H9 (cell line): ENCODE data around the gene COL27A1. TPM values are rescaled to one million over a fixed set of nuclear protein-coding genes. Genes with fewer than 3 reads are reported as not detected.

ENCODE experiments used
- DNase-seq: peaks from one replicate; pipeline ENCODE4 v3.0.0-alpha.2; 2017
- H2AFZ ChIP-seq: one replicate; pipeline ENCODE4 v1.6.1; 2013; ENCODE audit warnings: mild to moderate bottlenecking, low read length, control low read depth, moderate library complexity
- H2AK5ac ChIP-seq: 2 replicates; pipeline ENCODE4 v1.6.1; 2013; ENCODE audit warnings: low read length, control low read depth, mixed read lengths; ENCODE audit not compliant: insufficient read length
- H2BK120ac ChIP-seq: one replicate; pipeline ENCODE4 v1.6.1; 2013; ENCODE audit warnings: low read depth, mild to moderate bottlenecking, low read length, control low read depth, inconsistent platforms; ENCODE audit not compliant: poor library complexity, severe bottlenecking
- H2BK12ac ChIP-seq: 2 replicates; pipeline ENCODE4 v1.6.1; 2013; ENCODE audit warnings: low read length, control low read depth, mixed read lengths, low read depth; ENCODE audit not compliant: insufficient read length
- H2BK15ac ChIP-seq: 2 replicates; pipeline ENCODE4 v1.6.1; 2013; ENCODE audit warnings: low read depth, low read length, control low read depth
- H2BK20ac ChIP-seq: one replicate; pipeline ENCODE4 v1.6.1; 2013; ENCODE audit warnings: low read depth, mild to moderate bottlenecking, low read length, control low read depth, inconsistent platforms; ENCODE audit not compliant: poor library complexity, severe bottlenecking
- H2BK5ac ChIP-seq: 2 replicates; pipeline ENCODE4 v1.6.1; 2013; ENCODE audit warnings: low read length, control low read depth, mixed read lengths; ENCODE audit not compliant: insufficient read length
- H3K14ac ChIP-seq: 2 replicates; pipeline ENCODE4 v1.6.1; 2013; ENCODE audit warnings: low read length, control low read depth; ENCODE audit not compliant: insufficient read depth
- H3K18ac ChIP-seq: 2 replicates; pipeline ENCODE4 v1.6.1; 2013; ENCODE audit warnings: low read depth, mild to moderate bottlenecking, mixed read lengths, low read length, control low read depth; ENCODE audit not compliant: insufficient read length
- H3K23ac ChIP-seq: 2 replicates; pipeline ENCODE4 v1.6.1; 2013; ENCODE audit warnings: low read length, control low read depth, mixed read lengths, low read depth; ENCODE audit not compliant: insufficient read length
- H3K23me2 ChIP-seq: 2 replicates; pipeline ENCODE4 v1.6.1; 2013; ENCODE audit warnings: low read depth, mild to moderate bottlenecking, mixed read lengths, low read length, control low read depth; ENCODE audit not compliant: insufficient read length, poor library complexity, severe bottlenecking
- H3K27ac ChIP-seq: 2 replicates; pipeline ENCODE4 v1.5.1; 2013; ENCODE audit warnings: low read length, control low read depth, mixed read lengths, low read depth; ENCODE audit not compliant: insufficient read length
- H3K27me3 ChIP-seq: 2 replicates; pipeline ENCODE4 v1.6.1; 2013; ENCODE audit warnings: low read length, control low read depth, inconsistent platforms; ENCODE audit not compliant: insufficient read depth
- H3K4ac ChIP-seq: 2 replicates; pipeline ENCODE4 v1.6.1; 2013; ENCODE audit warnings: low read depth, mild to moderate bottlenecking, control low read depth, inconsistent platforms, low read length, moderate library complexity
- H3K4me1 ChIP-seq: 2 replicates; pipeline ENCODE4 v1.6.1; 2013; ENCODE audit warnings: low read length, control low read depth, inconsistent platforms; ENCODE audit not compliant: insufficient read depth
- H3K4me2 ChIP-seq: 2 replicates; pipeline ENCODE4 v1.6.1; 2013; ENCODE audit warnings: low read length, control low read depth, mixed read lengths; ENCODE audit not compliant: insufficient read length, insufficient read depth
- H3K56ac ChIP-seq: 2 replicates; pipeline ENCODE4 v1.6.1; 2013; ENCODE audit warnings: low read depth, mild to moderate bottlenecking, mixed read lengths, low read length, control low read depth; ENCODE audit not compliant: insufficient read length
- H3K79me1 ChIP-seq: 2 replicates; pipeline ENCODE4 v1.6.1; 2013; ENCODE audit warnings: low read depth, mild to moderate bottlenecking, moderate library complexity, low read length, control low read depth, inconsistent platforms; ENCODE audit not compliant: insufficient read depth, poor library complexity, severe bottlenecking
- H3K79me2 ChIP-seq: 2 replicates; pipeline ENCODE4 v1.6.1; 2013; ENCODE audit warnings: low read length, control low read depth, inconsistent platforms; ENCODE audit not compliant: insufficient read depth
- H3K9ac ChIP-seq: 2 replicates; pipeline ENCODE4 v1.6.1; 2013; ENCODE audit warnings: low read length, control low read depth, mixed read lengths; ENCODE audit not compliant: insufficient read length; ENCODE audit errors: extremely low read depth
- H3K9me3 ChIP-seq: one replicate; pipeline ENCODE4 v1.6.1; 2013; ENCODE audit warnings: low read depth, low read length, inconsistent platforms; ENCODE audit not compliant: control insufficient read depth
- H3T11ph ChIP-seq: one replicate; pipeline ENCODE4 v1.6.1; 2013; ENCODE audit warnings: mild to moderate bottlenecking, low read length, control low read depth, inconsistent platforms
- H4K20me1 ChIP-seq: one replicate; pipeline ENCODE4 v1.6.1; 2013; ENCODE audit not compliant: control insufficient read depth, insufficient read length, insufficient read depth
- H4K5ac ChIP-seq: 2 replicates; pipeline ENCODE4 v1.6.1; 2013; ENCODE audit warnings: low read depth, mild to moderate bottlenecking, mixed read lengths, low read length, control low read depth; ENCODE audit not compliant: insufficient read length
- H4K8ac ChIP-seq: replicated peaks from 2 replicates; pipeline ENCODE4 v1.6.1; 2013; ENCODE audit warnings: low read length, control low read depth, mixed read lengths, low read depth; ENCODE audit not compliant: insufficient read length
- H4K91ac ChIP-seq: 2 replicates; pipeline ENCODE4 v1.6.1; 2013; ENCODE audit warnings: low read depth, mild to moderate bottlenecking, moderate library complexity, mixed read lengths, low read length, control low read depth; ENCODE audit not compliant: insufficient read length
- H3K27ac Mint-ChIP-seq, 3 experiments: 2 replicates in 2 of 3; 3 replicates in 1 of 3; pipeline ENCODE4 v1.8.0; 2020 to 2021; ENCODE audit warnings: mixed read lengths in 3 of 3, mild to moderate bottlenecking in 1 of 3, moderate library complexity in 1 of 3
- H3K27me3 Mint-ChIP-seq: 2 replicates; pipeline ENCODE4 v1.8.0; 2021; ENCODE audit warnings: low read depth, mild to moderate bottlenecking, moderate library complexity, mixed read lengths
- H3K36me3 Mint-ChIP-seq, 3 experiments: 2 replicates in 2 of 3; 3 replicates in 1 of 3; pipeline ENCODE4 v1.8.0; 2020 to 2021; ENCODE audit warnings: low read depth in 3 of 3, mixed read lengths in 3 of 3; ENCODE audit not compliant: insufficient read depth in 1 of 3
- H3K4me1 Mint-ChIP-seq, 2 experiments: 2 replicates each; pipeline ENCODE4 v1.8.0; 2020; ENCODE audit warnings: mixed read lengths in 2 of 2
- H3K4me3 Mint-ChIP-seq, 2 experiments: 2 replicates in 1 of 2; 3 replicates in 1 of 2; pipeline ENCODE4 v1.8.0; 2020 to 2021; ENCODE audit warnings: mild to moderate bottlenecking in 2 of 2, mixed read lengths in 2 of 2, moderate library complexity in 1 of 2
- H3K9me3 Mint-ChIP-seq, 2 experiments: 2 replicates in 1 of 2; 3 replicates in 1 of 2; pipeline ENCODE4 v1.8.0; 2020; ENCODE audit warnings: mild to moderate bottlenecking in 2 of 2, mixed read lengths in 2 of 2, moderate library complexity in 1 of 2
- CTCF ChIP-seq: fragments of 200-600 bp; sonication (generic); conservative IDR thresholded peaks from 3 replicates; pipeline ENCODE4 v1.8.0; 2021; ENCODE audit warnings: antibody characterized with exemption, mild to moderate bottlenecking
- WGBS: extraction: QIAGEN DNeasy Blood & Tissue Kit; methylation state at CpG from one replicate; pipeline ENCODE4 v1.1.7; 2013; ENCODE audit warnings: missing lambda C conversion rate, low lambda C conversion rate, mixed read lengths; ENCODE audit not compliant: insufficient read length; ENCODE audit errors: extremely low coverage; 5-methylcytosine and 5-hydroxymethylcytosine counted together
- total RNA-seq: library from RNA; stranded (reverse); gene quantifications from 2 replicates; pipeline ENCODE4 v1.2.1, GENCODE V29; 2021

COL27A1 gene
- total RNA-seq, 1 experiment from 2014 or later: 17.9 TPM

- Histone ChIP-seq H3K27me3 (no peaks in the 10 kb centered on the region), H2BK120ac (no peak overlapping the region), H3K14ac (no peak overlapping the region), H3K79me2 (no peaks in the 10 kb centered on the region; the same call in 1 of the 2 replicates), H2BK12ac (no peak overlapping the region), H3K79me1 (no peaks in the 10 kb centered on the region), H4K8ac (no peak overlapping the region), H4K5ac (no peak overlapping the region), H3T11ph (no peak overlapping the region), H2BK15ac (no peak overlapping the region), H3K9ac (no peak overlapping the region), H3K56ac (no peak overlapping the region), H2BK5ac (no peak overlapping the region), H4K91ac (no peak overlapping the region), H3K9me3 (no peaks in the 10 kb centered on the region), H3K4ac (no peak overlapping the region), H2AK5ac (no peak overlapping the region), H3K27ac (no peak overlapping the region), H3K4me2 (no peak overlapping the region), H3K18ac (no peak overlapping the region), H3K23me2 (no peaks in the 10 kb centered on the region), H4K20me1 (peaks cover under 1% of the 10 kb centered on the region), H2BK20ac (no peak overlapping the region), H3K4me1 (no peaks in the 10 kb centered on the region), H3K23ac (no peak overlapping the region), H2AFZ (no peak overlapping the region)
- no peak for DNase-seq
- no peak for TF ChIP-seq CTCF
- H3K36me3 Mint-ChIP-seq: peaks cover 9 to 19% (median 11%) of the 10 kb centered on the region in 3 experiments
- peaks cover 0 to 4% of the 10 kb centered on the region in 2 experiments; a peak in 2 of 4 replicates for H3K4me1 Mint-ChIP-seq
- no peaks in the 10 kb centered on the region; the same call in 1 of the 2 replicates for H3K27me3 Mint-ChIP-seq
- peak overlapping the region in 1 of 3 experiments; percentile 44; a peak in 1 of 7 replicates for H3K27ac Mint-ChIP-seq
- peaks cover 7 to 16% of the 10 kb centered on the region in 2 experiments; a peak in 4 of 5 replicates for H3K9me3 Mint-ChIP-seq
- H3K4me3 Mint-ChIP-seq: no peak overlapping the region
- no CpG with 5 or more reads among the region's 5 CpGs for WGBS
These were observed 31.4 kb downstream of the COL27A1 start for GRCh38 chr9:114186605-114187289.
